GM12865 (cell line): ENCODE measurements around the gene CD3E.

Source experiments
- DNase-seq: peaks from one replicate; pipeline ENCODE4 v3.0.0; 2010; ENCODE audit warnings: low read depth
- H3K4me3 ChIP-seq: 2 replicates; pipeline ENCODE4 v1.5.1; 2011; ENCODE audit warnings: mild to moderate bottlenecking, low read depth, low read length, control low read depth
- TF ChIP-seq, protein P1 (sequence below): IDR thresholded peaks from 2 replicates; pipeline ENCODE4 v1.5.1; 2011; ENCODE audit warnings: low read length, control low read depth, low read depth, inconsistent platforms; ENCODE audit not compliant: insufficient read depth; ENCODE audit errors: missing control alignments

Gene CD3E

DNA sequence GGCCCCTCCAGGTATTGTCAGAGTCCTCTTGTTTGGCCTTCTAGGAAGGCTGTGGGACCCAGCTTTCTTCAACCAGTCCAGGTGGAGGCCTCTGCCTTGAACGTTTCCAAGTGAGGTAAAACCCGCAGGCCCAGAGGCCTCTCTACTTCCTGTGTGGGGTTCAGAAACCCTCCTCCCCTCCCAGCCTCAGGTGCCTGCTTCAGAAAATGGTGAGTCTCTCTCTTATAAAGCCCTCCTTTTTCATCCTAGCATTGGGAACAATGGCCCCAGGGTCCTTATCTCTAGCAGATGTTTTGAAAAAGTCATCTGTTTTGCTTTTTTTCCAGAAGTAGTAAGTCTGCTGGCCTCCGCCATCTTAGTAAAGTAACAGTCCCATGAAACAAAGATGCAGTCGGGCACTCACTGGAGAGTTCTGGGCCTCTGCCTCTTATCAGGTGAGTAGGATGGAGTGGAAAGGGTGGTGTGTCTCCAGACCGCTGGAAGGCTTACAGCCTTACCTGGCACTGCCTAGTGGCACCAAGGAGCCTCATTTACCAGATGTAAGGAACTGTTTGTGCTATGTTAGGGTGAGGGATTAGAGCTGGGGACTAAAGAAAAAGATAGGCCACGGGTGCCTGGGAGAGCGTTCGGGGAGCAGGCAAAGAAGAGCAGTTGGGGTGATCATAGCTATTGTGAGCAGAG, at the start of gene CD3E:
Gene CD3E, plus strand, starts transcription at position 163 of the 681 bp plus-strand sequence. Its CDS starts 223 bp downstream, at position 386.
- TF ChIP-seq, protein P1, sequence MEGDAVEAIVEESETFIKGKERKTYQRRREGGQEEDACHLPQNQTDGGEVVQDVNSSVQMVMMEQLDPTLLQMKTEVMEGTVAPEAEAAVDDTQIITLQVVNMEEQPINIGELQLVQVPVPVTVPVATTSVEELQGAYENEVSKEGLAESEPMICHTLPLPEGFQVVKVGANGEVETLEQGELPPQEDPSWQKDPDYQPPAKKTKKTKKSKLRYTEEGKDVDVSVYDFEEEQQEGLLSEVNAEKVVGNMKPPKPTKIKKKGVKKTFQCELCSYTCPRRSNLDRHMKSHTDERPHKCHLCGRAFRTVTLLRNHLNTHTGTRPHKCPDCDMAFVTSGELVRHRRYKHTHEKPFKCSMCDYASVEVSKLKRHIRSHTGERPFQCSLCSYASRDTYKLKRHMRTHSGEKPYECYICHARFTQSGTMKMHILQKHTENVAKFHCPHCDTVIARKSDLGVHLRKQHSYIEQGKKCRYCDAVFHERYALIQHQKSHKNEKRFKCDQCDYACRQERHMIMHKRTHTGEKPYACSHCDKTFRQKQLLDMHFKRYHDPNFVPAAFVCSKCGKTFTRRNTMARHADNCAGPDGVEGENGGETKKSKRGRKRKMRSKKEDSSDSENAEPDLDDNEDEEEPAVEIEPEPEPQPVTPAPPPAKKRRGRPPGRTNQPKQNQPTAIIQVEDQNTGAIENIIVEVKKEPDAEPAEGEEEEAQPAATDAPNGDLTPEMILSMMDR, result no peak
- H3K4me3 ChIP-seq, result no peak within 1 kb of the TSS
- peak; percentile 32 for DNase-seq

DNA sequence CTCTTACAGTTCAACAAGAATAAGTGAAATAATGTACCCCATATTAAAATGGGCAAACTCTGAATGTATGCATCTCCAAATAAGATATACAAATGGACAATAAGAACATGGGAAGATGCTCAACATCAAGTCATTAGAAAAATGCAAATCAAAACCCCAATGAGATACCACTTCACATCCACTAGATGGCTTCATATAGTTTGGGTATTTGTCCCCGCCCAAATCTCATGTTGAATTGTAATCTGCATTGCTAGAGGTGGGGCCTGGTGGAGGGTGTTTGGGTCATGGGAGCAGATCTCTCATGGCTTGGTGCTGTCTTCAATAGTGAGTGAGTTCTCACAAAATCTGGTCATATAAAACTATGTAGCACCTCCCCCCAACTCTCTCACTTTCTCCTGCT, 46.1 kb upstream of the CD3E start:
- TF ChIP-seq, protein P1, result peak; percentile 17

DNA sequence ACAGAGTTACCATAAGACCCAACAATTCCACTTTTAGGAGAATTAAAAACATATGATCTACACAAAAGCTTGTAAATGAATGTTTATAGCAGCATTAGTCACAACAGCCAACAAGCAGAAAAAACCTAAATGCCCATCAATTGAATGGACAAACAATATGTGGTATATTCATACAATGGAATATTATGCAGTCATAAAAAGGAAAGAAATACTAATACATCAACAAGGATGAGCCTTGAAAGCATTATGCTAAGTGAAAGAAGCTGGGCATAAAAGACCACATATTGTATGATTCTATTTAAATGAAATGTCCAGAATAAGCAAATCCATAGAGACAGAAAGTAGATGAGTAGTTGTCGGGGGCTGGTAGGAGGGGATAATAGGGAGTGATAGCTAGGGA, 45.4 kb upstream of the CD3E start:
- DNase-seq, result no peak
- TF ChIP-seq, protein P1, result no peak

More for the DNA sequence above, 46.1 kb upstream of the CD3E start:
- H3K4me3 ChIP-seq, result no peak overlapping the region
- DNase-seq, result no peak

DNA sequence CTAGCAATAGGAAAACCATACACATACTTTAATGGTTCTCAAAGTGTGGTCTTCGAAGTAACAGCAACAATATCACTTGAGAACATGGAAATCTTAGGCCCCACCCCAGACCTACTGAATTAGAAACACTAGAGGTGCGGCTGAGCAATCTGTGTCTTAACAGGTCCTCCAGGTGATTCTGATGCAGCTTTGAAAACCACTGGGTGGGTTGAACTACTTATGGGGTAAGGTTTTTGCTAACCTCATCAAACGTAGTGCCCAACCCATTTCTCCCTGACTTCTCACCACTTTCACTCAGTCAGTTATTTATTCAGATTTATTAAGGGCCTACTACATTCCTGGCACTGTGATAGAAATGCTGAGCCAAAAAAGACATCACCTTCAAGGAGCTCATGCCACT, 44.2 kb upstream of the CD3E start:
- DNase-seq, result no peak
- no peak overlapping the region for H3K4me3 ChIP-seq
- TF ChIP-seq, protein P1, result no peak

More for the DNA sequence above, 45.4 kb upstream of the CD3E start:
- H3K4me3 ChIP-seq, result no peak overlapping the region

DNA sequence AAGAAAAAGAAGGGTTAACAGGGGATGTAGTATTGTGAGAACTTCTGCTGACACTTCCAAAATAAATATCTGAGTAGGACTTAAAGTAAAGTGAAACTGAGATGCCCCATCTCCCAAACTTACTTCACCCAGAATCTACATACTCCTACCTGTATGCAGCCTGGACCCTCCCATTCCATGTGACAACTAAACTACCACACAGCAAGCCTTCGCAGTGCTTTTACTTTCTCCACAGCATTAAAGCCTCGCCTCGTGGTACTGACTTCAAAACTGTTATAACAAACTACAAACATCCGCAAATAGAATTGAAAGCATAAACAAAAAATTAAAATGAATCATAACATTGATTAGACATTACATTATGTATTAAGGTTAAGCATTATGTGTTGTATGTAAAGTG, 41.4 kb upstream of the CD3E start:
- no peak overlapping the region for H3K4me3 ChIP-seq

DNA sequence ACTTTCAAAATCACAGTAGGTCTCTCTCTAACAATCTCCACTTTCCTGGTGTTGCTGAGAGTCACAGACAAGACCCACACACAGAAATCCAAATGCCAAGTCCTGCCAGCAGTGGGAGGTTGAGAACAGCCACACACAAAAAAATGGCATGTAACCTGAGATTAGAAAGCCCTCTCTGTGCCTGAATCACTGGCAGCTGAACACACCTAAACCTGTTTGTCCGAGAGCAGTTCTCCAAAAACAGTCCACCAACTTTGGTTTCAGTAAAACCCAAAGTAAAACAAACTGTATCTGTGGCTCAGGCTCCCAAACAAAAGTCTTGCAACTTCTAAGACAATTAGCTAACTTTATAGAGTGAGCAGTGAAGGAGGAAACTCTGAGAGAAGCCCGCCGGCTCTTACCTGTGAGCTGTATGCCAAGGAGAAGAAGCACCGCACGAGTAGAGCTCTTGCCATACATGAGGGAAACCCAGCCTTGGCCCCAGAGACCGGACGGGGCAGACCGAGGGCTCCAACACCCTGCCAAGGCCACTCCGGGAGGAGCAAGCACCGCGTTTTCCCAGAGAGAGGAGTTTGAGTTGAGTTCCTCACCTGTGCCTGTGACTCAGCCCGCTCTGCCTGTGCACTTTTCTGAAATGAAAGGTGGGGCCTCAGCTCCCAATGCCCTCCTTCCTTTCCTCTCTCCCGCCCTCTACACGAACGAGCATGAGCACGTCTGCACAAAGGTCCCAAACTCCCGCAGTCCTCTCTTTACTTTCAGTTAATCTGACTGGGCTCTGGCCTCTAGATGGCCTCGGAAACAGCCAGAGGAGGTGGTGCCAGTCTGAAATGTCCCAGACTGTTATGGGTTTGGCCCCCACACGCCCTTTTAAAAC, 40.6 kb upstream of the CD3E start, which contains the start of gene MPZL2:
Gene MPZL2, minus strand, starts transcription at position 603 of the 874 bp plus-strand sequence. Its CDS starts 144 bp downstream, at position 459.
- TF ChIP-seq, protein P1, result no peak
- no peak for DNase-seq
- H3K4me3 ChIP-seq, result peak within 1 kb of the TSS; percentile 1; the same call in 1 of the 2 replicates

More for the DNA sequence above, 41.4 kb upstream of the CD3E start:
- no peak for DNase-seq
- TF ChIP-seq, protein P1, result no peak
